Fibroblast of skin of scalp (primary cell): ENCODE data around the gene TGIF2.
"Not testable (repeated sequence)": the region's sequence is repeated elsewhere in the genome, so short reads cannot be mapped to it uniquely, and the experiment has no call there.

Experiments
- DNase-seq: peaks from one replicate; pipeline ENCODE4 v3.0.0-alpha.2; 2013

The TGIF2 gene

DNA sequence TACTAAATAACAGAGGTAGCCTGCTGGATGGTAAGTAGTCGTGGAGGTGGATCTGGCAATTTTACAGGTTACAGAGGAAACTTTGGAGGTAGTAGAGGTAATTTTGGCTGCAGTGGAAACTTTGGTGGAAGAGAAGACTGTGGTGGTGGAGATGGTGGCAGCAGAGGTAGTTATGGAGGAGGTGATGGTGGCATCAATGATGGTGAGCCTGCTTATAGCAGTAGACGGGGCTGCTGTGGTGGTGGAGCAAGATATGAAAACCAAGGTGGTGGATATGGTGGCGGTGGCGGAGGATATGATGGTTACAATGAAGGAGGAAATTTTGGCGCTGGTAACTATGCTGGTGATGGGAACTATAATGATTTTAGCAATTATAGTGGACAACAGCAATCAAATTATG lies 47.5 kb downstream of the TGIF2 start:
- DNase-seq = no peak

DNA sequence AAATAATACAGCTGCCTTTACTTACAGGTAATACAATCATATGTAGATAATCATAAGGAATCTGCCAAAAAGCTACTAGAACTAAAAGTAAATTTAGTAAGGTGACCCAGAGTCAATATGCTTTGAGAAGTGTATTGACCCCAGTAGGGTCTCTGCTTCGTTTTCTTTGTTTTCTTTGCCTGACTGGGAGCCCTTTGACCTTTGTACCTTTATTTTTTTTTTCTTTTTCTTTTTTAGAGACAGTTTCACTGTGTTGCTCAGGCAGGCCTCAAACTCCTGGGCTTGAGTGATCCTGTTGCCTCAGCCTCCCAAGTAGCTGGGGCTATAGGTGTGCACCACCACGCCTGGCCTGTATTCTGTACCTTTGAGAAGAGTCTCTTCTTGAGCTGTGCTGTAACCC lies 50.0 kb downstream of the TGIF2 start:
- no peak for DNase-seq

DNA sequence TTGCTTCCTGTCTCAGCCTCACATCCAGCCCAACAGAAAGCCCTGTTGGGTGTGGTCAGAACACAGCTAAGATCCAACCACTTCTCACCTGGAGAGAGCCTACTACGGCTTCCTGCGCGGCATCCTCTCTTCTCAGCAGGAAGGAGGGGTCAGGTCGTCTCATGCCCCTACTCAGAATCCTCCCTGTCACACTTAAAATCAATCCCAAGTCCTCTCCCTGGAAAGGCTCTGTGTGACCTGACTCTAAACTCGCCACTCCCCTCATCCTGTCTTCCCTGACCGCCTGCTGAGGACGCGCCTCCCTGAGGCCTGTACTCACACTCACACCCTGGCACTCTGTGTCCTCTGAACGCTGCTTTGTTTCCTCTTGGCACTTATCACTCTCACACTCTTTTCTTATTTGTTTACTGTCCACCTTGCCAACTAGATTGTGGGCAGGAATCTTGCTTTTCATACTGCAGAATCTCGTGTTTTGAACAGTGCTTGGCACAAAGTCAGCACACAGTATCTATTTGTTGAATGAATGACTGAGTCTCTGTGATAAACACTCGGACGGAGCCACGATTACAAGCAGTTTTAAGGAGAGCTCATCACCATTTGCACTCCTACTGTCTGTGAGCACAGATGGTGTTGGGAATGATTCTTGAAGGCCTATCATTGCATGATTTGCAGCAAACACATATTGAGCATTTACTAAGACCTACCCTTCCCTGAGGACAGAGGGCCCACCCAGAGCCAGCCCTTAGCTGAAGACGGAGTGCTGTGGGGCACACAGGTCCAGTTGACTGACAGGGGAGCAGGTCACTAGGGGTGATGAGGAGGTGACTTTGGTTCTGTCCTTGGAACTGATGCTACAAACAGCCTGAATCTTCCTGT lies 50.9 kb downstream of the TGIF2 start:
- DNase-seq = no peak

DNA sequence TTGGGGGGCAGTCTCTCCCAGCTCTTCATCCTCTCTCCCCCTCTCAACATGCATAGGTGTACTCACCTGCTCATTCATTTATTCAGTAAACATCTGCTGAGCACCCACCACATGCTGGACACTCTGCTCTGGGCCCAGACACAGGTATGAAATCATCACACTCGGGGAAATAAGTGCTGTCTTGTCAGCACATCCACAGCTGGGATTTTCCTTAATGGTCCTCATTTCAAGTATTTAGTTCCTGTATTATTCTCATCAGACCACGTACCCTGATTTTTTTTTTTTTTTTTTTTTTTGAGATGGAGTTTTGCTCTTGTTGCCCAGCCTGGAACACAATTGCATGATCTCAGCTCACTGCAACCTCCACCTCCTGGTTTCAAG lies 51.5 kb downstream of the TGIF2 start:
- no peak for DNase-seq

DNA sequence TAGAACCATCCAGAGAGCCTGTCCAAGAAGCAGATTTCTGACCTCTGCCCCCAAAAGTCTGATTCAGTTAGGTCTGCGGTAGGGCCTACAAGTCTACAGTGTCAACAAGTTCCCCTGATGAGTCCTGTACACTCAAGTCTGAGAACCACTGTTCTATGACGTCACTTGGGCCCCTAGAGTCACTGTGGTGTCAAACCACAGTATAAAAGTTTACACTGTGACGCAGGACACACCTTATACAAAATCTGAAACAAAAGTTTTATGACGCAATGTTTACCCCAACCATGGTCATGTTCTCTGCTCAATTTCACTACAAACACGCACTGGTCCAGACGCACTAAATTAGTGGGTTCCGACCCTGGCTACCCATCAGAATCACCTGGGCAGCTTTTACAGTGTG lies 54.7 kb downstream of the TGIF2 start:
- no peak for DNase-seq

DNA sequence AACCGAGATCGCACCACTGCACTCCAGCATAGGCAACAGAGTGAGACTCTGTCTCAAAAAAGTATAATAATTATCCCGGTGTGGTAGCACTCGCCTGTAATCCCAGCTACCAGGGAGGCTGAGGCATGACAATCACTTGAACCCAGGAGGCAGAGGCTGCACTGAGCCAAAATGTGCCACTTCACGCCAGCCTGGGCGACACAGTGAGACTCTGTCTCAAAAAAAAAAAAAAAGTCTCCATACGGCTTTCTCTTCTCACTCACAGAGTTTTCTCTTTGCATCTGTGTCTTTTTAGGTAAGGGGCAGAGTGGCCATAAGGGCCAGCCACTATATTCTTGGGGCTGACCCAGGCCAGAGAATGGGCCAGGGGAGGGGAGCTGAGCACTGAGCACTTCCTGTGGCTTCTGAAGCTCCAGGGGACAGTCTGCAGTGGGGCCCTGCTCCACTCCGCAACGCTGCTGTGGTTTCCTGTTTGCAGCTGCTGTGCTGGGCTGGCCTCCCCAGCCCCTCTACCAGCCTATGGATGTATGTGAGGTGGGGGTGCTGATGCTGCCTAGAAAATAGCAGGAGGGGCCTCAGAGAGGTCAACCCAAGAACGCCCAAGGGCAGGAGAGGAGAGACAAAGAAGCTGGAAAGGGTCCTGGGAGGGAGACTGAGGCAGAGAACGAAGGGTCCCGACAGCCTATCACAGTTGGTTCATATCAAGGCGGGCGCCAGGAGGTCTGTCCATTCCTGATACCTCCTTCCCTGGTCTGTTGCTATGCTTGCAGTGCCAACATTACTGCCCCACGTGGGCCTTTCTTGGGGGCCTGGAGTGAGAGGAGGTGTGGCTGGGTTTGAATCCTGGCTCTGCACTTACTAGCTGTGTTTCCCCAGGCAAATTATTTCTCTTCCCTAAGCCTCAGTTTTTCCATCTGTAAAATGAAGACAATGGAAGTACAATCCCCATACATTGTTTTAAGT lies 56.6 kb downstream of the TGIF2 start:
- peak; percentile 18 for DNase-seq

DNA sequence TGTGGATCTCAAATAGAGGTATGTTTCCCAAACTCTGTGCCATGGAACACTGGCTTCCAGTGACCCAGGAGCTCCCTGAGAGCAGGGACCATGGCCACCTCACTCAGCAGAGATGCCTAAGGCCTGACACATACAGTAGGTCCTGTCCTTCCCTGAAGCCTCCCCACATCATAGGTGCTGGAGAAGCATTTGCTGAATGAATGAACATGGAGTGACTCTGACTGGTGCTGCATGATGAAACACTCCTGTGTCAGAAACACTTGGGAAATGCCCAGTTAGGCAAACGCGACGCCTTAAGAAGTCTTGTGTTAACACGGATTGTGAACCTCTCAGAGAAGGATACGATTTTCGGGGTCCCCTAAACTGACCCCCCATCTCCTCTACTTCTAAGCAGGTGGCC lies 58.2 kb downstream of the TGIF2 start:
- DNase-seq = no peak

DNA sequence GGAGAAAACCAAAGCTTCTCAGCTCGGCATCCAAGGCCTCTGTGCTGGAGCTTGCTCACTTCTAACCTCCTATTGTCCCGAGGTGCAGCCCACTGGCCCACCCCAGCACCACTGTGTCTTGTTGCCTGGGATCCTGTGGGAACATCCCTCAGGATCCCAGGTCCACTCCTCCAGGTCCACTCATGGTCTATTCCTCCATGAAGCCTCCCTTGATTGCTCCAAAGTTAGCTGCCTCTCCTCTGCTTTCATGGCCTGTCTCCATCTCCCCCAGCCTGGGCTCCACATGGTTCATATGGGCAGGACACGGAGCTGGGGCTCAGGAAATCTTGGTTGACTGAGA lies 58.7 kb downstream of the TGIF2 start:
- DNase-seq = no peak

DNA sequence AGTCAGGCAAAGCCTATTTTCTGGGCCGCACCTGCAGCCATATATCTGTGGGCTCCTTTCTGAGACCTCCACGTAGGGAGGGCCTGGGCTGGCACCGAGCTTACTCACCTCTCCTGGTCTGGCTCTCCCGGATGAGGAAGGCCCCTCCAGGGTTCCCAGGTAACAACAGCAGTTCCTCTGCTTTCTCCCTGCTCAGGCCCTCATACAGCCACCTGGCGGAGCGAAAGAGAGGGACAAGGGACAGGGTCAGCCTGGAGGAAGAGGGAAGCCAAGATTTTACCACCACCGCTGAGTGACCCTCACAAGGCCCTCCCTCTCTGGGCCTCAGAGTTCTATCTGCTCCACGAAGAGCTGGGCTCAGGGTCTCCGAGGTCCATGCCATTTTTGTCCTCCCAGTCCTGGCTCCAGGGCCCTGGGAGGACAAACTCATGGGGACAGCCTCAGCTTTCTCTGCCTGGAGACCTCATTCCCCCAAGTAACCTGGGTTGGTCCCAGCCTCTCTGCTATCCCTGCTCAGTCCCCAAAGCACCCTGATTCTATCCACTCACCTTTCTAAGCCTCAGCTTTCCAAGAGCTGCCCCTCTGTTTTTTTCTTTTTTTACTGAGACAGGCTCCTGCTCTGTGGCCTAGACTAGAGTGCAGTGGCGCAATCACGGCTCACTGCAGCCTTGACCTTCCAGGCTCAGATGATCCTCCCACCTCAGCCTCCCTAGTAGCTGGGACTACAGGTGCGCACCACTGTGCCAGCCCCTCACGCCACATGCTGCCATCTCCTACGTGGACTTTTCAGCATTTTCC lies 59.3 kb downstream of the TGIF2 start:
- no peak for DNase-seq

DNA sequence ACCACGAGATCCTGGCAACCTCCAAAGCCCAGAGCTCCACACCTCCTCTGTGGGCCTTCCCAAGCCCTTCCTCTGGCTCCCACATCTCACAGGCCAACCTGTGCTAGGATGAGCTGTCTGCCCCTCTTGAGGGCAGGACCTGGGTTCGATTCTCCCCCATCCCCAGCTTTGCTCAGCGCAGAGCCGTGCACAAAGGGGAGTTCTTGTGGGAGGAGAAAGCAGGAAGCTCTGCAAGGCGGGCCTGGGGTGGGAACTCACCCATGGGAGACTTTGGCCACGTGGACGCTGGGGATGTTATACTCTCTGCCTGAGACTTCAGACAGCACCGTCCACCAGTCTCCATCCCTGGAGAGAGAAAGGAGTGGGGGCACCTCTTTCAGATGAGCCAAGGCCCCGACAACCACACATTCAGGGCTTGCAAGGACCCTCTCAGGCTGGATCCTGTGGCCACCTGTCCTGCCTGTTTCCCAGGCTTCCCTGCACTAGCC lies 59.9 kb downstream of the TGIF2 start:
- DNase-seq = no peak

DNA sequence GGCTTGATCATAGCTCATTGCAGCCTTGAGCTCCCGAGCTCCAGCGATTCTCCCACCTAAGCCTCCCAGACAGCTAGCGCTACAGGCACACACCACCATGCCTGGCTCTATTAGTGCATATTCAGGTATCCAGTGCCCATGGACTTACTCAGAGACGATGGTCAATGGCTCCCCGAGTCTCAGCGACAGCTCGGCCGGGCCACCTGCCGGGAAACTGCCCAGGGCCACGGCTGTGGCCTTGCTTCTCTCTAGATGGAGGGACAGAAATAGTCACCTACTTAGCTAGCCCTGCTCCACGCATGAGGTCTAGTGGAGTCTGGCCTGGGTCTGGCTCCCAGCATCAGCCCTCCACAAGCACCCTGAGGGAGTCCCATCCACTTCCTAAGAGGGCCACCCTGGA lies 60.9 kb downstream of the TGIF2 start:
- no peak for DNase-seq

DNA sequence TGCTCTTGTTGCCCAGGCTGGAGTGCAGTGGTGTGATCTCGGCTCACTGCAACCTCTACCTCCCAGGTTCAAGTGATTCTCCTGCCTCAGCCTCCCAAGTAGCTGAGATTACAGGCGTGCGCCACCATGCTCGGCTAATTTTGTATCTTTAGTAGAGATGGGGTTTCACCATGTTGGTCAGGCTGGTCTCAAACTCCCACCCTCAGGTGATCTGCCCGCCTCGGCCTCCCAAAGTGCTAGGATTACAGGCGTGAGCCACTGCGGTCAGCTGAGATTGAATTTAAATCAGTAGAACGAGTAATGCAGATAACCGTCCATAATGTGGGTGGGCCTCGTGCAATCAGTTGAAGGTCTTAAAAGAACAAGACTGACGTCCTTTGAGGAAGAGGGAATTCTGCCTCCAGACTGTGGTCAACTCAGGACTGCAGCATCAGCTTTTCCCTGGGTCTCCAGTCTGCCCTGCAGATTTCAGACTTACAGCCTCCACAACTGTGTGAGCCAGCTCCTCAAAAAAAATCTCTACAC lies 65.5 kb downstream of the TGIF2 start:
- DNase-seq = not testable (repeated sequence)

DNA sequence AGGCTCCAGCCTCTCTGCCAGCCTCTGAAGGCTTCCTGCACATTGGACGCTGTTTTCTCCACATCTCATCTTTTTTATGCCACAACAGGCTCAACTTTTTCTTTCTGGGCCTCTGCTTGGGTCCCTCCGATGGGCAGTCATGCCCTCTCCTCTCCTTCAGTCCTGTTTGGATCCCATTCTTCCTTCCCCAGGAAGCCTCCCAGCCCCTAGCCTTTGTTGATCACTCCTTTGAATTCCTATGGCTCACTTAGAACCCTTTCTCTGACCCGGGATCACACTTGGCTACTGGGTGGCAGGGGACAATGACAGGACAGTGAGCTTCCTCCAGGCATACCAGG lies 68.1 kb downstream of the TGIF2 start:
- no peak for DNase-seq

DNA sequence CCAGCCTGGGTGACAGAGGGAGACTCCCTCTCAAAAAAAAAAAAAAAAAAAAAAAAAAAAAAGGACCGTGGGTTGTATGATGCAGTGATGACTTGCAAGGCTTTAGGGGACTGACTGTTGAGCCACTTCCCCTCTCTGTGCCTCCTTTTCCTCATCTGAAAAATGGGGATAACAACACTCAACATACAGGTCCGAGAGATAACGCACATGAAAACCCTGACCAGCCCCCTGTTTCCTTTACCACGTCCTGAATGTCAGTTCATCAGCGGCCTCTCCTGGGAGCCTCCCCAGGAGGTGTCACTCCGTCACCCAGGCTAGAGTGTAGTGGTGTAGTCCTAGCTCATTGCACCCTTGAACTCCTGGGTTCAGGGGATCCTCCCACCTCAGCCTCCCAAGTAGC lies 68.7 kb downstream of the TGIF2 start:
- no peak for DNase-seq
